Skeletal muscle cell (primary cell): ENCODE results near the gene HM13.
"Not testable (repeated sequence)": the region's sequence is repeated elsewhere in the genome, so short reads cannot be mapped to it uniquely, and the experiment has no call there.

Experiments
- DNase-seq: peaks from one replicate; pipeline ENCODE4 v3.0.0-alpha.2; 2010; ENCODE audit warnings: low read depth
- H3K4me3 ChIP-seq: 2 replicates; pipeline ENCODE4 v1.5.1; 2011; ENCODE audit warnings: low read depth, mild to moderate bottlenecking, control low read depth, low read length, moderate library complexity

Gene HM13

DNA sequence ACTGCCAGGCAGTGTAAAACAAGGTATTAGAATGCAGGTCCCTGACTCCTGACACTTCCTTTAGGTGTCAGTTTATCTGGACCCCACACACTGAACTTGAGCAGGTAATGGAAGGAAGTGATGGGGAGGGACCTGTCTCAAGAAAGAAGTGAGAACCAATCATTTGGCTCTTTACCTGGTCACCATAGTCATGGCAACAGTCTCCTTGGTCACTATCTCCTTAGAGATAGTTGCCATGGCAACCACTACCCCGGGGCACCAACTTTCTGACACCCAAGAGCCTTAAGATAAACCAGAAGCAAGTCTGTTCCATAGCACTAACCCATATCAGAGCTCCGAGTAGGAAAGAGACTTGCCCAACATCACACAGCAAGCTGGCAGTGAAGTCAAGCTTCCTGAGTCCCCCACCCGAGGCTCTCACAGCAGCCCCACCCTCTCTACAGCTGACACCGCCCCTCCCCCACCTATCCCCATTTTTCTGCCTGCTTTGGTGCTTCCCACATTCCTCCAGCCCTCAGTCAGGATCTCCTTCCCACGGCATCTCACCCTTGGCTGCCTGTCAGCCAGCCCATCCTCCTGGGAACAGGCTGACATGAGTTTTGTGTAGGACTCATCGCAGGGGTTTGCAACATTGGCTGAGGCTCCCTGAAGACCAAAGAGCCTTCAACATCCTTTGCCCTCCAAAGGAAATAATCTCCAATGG lies 16.3 kb upstream of the HM13 start:
- peak; percentile 43 for DNase-seq
- no peak overlapping the region for H3K4me3 ChIP-seq

DNA sequence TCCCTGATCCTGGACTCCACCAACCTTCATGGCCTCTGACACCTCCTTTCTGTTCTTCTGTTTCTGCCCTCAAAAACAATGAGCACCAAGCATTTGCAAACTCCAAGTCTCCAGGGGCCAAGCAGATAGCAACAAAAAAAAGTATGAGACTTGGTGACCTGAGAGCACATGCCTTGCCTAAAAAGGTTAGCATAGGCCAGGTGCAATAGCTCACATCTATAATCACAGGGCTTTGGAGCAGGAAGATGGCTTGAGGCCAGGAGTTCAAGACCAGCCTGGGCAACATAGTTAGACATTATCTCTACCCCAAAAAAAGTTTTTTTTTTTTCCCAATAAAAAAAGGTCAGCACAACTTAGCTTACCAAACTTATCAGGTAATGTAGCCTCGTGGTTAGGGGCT lies 13.7 kb upstream of the HM13 start:
- DNase-seq, result no peak
- no peak overlapping the region for H3K4me3 ChIP-seq

DNA sequence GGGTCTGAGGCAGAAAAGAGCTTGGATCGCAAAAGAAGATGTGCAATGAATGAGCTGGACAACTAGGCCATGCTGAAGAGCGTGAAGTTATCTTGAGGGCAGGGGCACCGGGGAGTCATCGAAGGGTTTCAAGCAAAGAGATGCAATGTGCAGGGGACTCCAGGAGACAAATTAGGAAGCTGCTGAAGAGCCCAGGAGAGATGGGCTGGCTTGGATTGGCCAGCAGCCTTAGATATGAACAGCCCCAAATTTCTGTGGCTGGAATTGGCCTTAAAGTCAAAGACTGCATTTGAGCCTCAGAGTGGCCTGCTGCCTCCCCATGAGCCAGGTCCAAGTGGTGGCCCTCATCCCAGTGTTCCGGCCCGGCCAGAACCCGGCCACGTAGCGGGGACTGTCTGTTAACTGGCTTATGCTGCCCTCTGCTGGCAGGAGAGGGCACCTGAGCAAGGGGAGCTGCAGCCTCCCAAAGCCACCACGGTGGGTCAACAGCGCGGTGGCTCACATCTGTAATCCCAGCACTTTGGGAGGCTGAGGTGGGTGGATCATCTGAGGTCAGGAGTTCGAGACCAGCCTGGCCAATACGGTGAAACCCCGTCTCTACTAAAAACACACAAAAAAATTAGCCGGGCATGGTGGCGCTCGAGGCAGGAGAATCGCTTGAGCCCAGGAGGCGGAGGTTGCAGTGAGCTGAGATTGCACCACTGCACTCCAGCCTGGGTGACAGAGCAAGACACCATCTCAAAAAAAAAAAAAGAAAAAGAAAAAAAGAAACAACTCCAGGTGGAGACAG lies 11.2 kb upstream of the HM13 start:
- H3K4me3 ChIP-seq, DNase-seq: not testable (repeated sequence)

DNA sequence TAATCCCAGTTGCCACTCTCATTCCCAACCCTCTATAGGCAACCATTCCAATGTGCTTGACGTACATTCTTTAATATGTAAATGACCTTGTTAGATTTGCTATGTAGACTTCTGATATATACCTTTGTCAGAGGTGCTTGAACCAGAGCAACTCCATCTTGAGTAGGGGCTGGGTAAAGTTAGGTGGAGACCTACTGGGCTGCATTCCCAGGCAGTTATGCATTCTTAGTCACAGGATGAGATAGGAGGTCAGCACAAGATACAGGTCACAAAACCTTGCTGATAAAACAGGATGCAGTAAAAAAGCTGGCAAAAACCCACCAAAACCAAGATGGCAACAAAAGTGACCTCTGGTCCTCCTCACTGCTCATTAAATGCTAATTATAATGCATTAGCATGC lies 8.3 kb upstream of the HM13 start:
- DNase-seq, result no peak

DNA sequence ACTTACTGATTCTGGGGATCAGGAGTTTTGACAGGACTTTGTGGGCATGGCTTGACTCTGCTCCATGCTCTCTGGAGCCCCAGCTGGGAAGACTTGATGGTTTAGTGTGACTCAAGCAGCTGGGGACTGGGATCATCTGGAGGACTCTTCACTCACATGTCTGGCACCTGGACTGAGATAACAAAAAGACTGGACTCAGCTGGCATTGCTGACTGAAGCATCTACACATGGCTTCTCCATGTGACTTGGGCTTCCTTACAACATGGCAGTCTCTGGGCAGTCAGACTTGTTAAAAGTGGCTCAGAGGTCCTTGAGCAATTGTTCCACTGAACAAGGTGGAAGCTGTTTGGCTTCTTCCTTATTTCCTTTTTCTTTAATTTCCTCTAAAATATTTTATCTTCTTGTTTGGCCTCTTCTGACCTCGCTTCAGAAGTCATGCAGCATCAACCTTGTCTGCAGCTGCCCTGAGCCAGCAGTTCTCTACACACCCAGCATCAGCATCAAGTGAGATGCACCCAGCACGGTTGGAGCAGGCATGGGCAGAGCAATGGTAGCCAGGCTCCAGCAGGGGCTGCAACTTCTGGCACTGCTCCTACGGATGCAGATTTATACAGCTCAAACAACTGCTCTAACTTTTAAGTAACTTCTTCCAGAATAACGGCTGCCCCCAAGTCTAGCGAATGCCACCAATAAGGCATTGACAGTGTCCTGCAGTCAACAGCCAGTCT lies 5.6 kb upstream of the HM13 start:
- H3K4me3 ChIP-seq, result no peak overlapping the region
- DNase-seq, result no peak

More for the DNA sequence above, 8.3 kb upstream of the HM13 start:
- no peak overlapping the region for H3K4me3 ChIP-seq

DNA sequence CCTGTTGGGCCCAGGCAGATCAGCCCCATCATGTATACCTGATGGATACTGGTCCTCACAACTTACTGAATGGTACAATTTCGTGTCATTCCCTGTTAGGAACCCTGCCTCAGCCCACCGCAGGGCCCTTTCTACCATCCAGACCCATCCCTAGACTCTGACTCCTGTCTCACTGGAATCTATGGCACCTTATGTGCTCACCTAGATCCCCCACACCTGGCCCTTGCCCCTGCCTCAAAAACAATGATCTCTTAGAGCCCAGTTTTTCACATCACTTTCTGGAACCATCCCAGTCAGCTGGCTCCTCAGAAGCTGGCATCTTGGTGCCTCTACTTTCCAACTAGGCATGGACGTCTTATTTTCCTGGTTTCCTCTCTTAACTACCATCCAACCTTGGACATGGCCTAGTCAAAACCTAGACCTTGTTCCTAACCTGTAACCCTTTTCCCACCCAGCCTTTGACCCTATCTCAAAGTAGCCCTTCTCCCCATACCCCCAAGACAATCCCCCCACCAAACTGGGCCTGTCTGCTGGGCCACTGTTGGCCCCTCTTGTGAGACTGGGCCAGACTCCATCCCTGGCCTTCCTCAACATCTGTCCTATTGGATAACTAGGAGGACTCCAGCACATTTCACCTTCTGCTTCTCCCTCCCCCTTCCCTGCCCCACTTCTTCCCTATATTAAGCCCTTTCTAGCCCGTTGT lies 981 bp downstream of the HM13 start:
- H3K4me3 ChIP-seq, result peak overlapping the region; percentile 97
- no peak for DNase-seq

DNA sequence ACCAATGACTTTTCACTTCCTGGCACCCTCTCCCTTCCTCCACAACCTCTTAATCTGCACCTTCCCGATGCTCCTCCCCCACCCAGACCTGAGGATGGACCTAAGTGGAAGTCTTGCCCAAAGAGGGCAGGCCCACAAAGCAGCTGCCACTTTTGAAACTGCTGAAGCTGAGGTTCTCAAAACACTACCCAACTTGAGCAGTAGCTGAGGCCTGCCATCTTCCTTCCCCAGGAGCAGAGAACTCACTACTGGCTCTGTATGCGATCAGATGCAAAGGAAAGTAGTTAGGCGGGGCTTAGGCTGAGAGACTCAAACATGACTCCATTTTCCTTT lies 1.5 kb downstream of the HM13 start:
- H3K4me3 ChIP-seq, result peak overlapping the region; percentile 97
- DNase-seq, result no peak

DNA sequence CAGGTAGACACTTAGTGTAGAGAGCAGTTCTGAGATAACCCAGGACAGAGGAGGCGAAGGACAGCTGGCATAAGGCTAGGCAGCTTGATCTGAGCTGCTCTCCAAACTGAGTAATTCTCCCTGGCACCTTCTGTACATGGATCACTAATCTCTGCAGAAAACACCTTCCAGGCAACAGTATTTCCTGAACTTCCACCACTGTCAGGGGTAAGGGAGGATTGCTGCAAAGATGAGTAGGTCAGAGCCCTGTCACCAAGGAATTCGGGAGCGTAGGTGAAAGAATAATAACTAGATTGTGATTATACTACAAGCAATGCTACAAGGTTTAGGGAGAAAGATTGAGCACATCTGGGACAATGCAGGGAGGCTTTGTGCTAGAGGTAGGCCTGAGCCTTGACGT lies 1.9 kb downstream of the HM13 start:
- no peak for DNase-seq
- H3K4me3 ChIP-seq, result peak overlapping the region; percentile 97

DNA sequence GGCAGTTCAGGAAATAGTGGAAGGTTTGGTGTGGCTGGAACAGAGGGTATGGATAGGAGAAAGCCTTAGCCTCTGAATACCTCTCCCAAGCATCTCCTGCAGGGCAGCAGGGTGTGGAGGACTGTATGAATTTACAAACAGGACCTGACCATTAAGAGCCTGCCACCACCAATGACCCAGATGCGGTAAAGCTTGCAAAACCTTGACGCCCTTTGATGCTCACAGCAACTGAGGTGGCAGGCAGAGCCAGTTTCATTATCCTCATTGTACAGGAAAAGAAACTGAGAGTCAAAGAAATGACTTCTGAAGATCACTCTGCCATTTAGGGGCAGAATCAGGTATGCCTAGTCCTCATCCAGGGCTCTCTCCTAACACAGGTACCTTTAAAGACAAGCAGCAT lies 2.4 kb downstream of the HM13 start:
- DNase-seq, result no peak
- no peak overlapping the region for H3K4me3 ChIP-seq

DNA sequence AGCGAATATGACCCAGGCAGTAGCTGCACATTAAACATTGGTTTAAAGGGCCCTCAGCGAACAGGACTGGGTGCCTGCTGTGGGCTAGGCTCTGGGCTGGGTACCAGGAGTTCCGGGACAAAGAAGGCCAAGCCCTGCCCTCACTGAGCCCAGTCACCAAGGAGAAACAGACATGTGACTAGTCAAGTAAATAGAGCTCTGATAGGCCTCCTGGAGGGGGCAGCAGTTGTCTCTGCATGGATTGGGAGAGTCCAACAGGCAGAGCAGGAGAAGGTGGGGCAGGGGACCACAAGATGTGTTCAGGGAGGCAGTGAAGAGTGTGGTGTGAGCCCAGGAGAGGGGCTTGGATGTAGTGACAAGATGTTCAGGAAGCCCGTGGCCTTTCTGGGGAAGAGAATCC lies 3.1 kb downstream of the HM13 start:
- H3K4me3 ChIP-seq, result no peak overlapping the region
- no peak for DNase-seq

DNA sequence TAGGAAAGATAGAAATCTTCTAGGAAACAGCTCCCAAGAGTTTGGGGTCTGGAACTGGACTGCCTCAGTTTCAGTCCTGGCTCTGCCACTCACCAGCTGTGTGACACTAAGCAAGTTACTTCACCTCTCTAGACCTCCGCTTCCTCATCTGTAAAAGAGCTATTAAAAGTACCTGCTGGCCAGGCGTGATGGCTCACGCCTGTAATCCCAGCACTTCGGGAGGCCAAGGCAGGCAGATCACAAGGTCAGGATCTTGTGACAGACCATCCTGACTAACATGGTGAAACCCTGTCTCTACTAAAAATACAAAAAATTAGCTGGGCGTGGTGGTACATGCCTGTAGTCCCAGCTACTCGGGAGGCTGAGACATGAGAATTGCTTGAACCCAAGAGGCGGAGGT lies 7.0 kb downstream of the HM13 start:
- not testable (repeated sequence) for DNase-seq, H3K4me3 ChIP-seq

DNA sequence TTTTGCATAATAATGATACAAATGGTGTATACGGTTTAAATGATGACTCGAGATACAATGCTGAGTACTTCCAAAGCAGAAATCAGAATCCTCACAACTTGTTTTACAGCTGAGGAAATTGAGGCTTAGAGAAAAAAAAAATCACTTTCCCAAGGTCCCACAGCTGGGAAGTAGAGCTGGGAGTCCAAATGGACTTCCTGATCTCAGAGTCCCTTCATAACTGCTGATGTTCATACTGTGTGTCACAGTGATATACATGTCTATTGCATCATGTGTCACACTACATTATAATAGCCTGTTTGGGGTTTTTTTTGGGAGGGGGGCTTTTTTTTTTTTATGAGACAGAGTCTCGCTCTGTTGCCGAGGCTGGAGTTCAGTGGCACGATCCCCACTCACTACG lies 8.5 kb downstream of the HM13 start:
- H3K4me3 ChIP-seq, result no peak overlapping the region
- no peak for DNase-seq

DNA sequence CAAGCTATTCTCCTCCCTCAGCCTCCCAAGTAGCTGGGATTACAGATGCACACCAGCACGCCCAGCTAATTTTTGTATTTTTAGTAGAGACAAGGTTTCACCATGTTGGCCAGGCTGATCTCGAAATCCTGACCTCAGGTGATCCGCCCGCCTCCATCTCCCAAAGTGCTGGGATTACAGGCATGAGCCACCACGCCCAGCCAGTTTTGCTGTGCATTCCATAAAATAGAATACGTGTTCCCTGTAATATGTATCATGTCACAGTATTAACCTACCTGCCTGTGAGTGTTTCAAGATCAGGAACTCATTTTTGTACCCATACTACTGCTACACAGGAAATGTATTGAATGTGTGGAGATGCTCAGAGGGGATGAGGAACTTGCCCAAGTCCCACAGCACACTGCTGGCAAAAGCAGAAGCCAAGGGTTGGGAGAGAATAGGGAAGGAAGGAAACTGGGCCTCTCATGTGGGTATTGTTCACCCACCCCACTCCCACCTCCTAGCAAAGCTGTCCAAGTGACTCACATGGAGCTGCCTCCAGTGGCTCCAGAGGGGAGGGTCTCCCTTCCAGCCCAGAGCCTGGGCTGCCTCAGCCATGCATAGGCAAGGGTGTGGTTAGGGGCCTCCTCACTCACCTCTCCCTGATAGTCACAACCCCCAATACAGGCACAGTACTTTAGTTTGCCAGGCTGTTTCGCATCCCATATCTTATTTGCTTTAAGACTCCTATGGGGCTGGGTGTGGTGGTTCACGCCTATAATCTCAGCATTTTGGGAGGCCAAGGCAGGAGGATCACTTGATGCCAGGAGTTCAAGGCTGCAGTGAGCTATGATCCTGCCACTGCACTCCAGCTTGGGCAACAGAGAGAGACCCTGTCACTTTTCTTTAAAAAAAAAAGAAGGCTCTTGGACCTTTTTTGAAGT lies 9.4 kb downstream of the HM13 start:
- DNase-seq, result peak; percentile 20
- no peak overlapping the region for H3K4me3 ChIP-seq

DNA sequence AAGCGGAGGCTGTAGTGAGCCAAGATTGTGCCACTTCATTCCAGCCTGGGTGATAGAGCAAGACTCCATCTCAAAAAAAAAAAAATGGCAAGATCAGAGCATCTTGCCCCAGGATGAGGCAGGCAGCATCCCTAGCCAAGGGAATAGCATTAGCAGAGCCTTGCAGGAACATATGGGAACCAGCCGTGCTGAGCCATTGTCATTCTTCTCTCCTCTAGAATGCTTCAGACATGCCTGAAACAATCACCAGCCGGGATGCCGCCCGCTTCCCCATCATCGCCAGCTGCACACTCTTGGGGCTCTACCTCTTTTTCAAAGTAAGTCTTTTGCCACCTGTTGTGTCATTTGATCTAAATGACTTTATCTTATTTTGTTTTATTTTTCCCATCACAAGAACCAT lies 13.0 kb downstream of the HM13 start:
- no peak for DNase-seq
- H3K4me3 ChIP-seq, result no peak overlapping the region

DNA sequence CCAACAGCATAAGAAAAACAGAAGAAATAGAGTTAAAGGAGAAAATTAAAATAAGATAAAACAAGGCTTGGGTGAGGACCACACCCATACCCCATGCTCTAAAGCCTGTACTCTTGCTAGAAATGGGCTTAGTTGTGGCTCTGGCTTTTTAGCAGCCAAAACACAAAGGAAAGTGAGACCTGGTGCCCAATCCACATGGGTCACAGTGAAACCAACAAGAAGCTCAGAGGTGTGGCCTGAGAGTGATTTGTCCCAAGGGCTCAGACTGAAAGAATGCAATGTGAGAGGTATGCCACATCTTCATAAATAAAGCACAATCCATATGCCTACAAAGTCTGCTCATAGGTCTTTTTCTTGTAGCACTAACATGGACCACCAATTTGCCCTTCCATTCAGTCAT lies 21.1 kb downstream of the HM13 start:
- H3K4me3 ChIP-seq, result no peak overlapping the region
- no peak for DNase-seq

DNA sequence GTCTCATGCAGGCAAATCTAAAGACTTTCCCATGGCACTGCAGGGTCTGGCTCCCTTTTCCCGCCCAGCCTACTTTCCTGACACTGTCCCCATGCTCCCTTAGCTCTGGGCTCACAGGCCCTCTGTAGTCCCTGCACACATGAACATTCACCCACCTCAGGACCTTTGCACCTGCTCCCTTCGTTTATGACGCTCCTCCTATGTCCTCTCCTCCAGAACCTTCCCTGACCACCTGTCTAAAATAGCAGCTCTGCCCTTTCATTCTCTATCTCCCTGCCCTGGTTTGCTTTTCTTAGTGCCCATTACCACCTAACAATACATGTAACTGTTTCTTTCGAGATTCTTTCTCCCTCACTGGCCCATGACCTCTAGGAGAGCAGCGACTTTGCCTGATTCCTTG lies 22.3 kb downstream of the HM13 start:
- no peak for DNase-seq

DNA sequence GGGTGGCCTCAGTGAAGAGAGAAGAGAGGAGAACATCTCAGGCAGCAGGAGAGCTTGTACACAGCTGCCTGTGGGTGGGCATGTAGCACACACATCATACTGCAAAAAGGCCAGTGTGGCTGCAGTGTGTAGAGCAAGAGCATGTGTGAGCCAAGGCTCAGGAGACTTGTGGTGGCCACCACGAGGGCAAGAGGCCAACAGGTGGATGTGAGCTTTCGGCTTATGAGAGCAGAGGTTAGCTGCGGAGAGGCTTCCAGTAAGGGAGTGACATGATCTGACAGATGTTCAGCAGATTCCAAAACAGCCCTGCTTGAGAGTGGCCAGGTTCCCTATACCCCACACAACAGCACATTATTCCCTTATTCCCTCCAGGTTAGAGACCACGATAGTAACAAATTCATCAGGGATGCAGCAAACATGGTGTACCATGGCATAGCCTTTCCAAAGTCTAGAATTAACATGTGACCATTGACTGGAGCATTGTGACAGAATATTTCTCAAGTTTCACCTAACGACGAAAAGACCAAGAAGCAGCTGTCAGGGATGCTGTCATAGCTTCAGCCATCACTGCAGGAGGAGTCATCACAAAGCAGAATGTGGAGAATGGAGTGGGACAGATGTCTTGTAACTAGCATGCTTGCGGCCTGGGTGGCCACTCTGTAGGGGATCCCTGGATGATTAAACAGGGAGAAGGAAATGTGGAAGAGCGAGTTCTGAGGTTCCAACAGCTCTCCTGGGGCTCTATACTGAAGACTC lies 23.1 kb downstream of the HM13 start:
- no peak for DNase-seq
- H3K4me3 ChIP-seq, result no peak overlapping the region

More for the DNA sequence above, 22.3 kb downstream of the HM13 start:
- no peak overlapping the region for H3K4me3 ChIP-seq

DNA sequence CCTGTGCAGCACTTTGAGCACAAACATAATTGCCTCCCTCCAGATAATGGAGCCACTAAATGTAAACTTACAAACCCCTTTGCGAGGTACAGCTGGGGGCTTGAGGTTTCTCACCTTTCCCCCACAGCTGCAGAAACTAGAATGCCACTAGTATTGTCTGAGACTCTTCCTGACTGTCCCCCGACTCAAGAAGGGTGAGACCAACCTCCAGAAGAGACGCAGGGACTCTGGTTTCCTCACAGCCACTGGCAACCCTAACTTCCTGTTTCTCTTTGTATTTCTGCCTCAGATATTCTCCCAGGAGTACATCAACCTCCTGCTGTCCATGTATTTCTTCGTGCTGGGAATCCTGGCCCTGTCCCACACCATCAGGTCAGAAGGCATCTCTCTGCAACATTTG lies 23.6 kb downstream of the HM13 start:
- no peak for DNase-seq
- H3K4me3 ChIP-seq, result no peak overlapping the region
